ENCODE results near the gene LGALS12.

- TF ChIP-seq CTCF (IDR thresholded peaks at IDR 0.05; ENCODE audit: insufficient read depth, low read depth, low read length) (no peak), EZH2 (IDR thresholded peaks at IDR 0.05; ENCODE audit: insufficient read depth, low read length) (no peak)
These were observed 33.5 kb upstream of the LGALS12 start for GRCh38 chr11:63472372-63472771.

Data from astrocyte (in vitro differentiated cells and primary cell).